GM23248 (cell line): ENCODE data around the gene ZNF329.

Experiments
- EZH2 ChIP-seq: fragments of 200-600 bp; sonication (generic); IDR thresholded peaks from 2 replicates; pipeline ENCODE4 v1.6.1; 2018; ENCODE audit warnings: antibody characterized with exemption, mild to moderate bottlenecking; ENCODE audit not compliant: insufficient read depth, poor library complexity, severe bottlenecking
- EZH2phosphoT487 ChIP-seq: fragments of 200-600 bp; sonication (generic); IDR thresholded peaks from 2 replicates; pipeline ENCODE4 v1.6.1; 2018; ENCODE audit warnings: antibody characterized with exemption, moderate library complexity, mild to moderate bottlenecking, low read depth; ENCODE audit not compliant: insufficient read depth

GRCh38 chr19:58117841-58118575 is 32.6 kb downstream of the ZNF329 start:
- no peak for TF ChIP-seq EZH2
- TF ChIP-seq EZH2phosphoT487, result no peak
